Activated naive CD4-positive, alpha-beta T cell treated with anti-CD3 and anti-CD28 coated beads for 36 hours (primary cell): Measurements from ENCODE around the gene CDK5RAP2. TPM values are rescaled to one million over a fixed set of nuclear protein-coding genes. Genes with fewer than 3 reads are reported as not detected.

Experiments used
- CTCF ChIA-PET: fragments of 350-600 bp; sonication (Branson Sonifier 250); formaldehyde crosslinking; loops from one replicate; lab custom pipeline; 2021; ENCODE audit warnings: antibody characterized with exemption; lab: Charles Lee
- DNase-seq: peaks from one replicate; pipeline ENCODE4 v3.0.0-alpha.2; 2020
- H3K27ac Mint-ChIP-seq: one replicate; pipeline ENCODE4 v1.8.0; 2021; ENCODE audit warnings: mild to moderate bottlenecking, mixed read lengths
- H3K27me3 Mint-ChIP-seq: one replicate; pipeline ENCODE4 v1.8.0; 2021; ENCODE audit warnings: low read depth, mixed read lengths
- H3K36me3 Mint-ChIP-seq: one replicate; pipeline ENCODE4 v1.8.0; 2021; ENCODE audit warnings: low read depth, mixed read lengths
- H3K4me1 Mint-ChIP-seq: one replicate; pipeline ENCODE4 v1.8.0; 2021; ENCODE audit warnings: low read depth, mixed read lengths
- H3K4me3 Mint-ChIP-seq: one replicate; pipeline ENCODE4 v1.8.0; 2021; ENCODE audit warnings: mild to moderate bottlenecking, moderate library complexity, mixed read lengths
- H3K9me3 Mint-ChIP-seq: one replicate; pipeline ENCODE4 v1.8.0; 2021; ENCODE audit warnings: mixed read lengths
- intact Hi-C: fragments of 100-400 bp; cut with micrococcal nuclease; formaldehyde crosslinking; loops from one replicate; pipeline ENCODE4 v1.15.1; 2023
- total RNA-seq, 2 experiments: library from RNA; stranded (reverse); gene quantifications; one replicate each; pipeline ENCODE4 v1.2.3, GENCODE V29; 2021

Gene CDK5RAP2
- total RNA-seq, 2 experiments from 2014 or later: 92.7 to 99.7 TPM

- CTCF ChIA-PET: no interaction called here
- H3K9me3 Mint-ChIP-seq: peaks cover 5% of the 10 kb centered on the region
Observed at GRCh38 chr9:120360510-120360909, 219.5 kb downstream of the CDK5RAP2 start.

DNA sequence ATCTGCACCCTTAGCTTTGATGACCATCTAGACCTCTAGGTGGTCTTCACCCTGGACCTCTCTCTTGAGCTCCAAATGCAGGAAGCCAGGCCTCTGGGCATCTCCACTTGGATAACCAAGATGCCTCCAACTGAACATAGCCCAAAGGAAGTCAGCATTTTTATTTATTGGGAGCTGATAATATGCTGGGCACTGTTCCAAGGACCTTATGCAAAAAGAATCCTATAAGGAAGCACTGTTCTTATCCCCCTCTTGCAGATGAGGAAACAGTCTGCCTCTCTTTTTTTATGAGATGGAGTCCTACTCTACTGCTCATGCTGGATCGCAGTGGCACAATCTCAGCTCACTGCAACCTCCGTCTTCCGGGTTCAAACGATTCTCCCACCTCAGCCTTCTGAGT is 219.9 kb downstream of the CDK5RAP2 start:
- H3K36me3 Mint-ChIP-seq: peaks cover under 1% of the 10 kb centered on the region
- H3K4me3 Mint-ChIP-seq: no peak overlapping the region

More at GRCh38 chr9:120360510-120360909, 219.5 kb downstream of the CDK5RAP2 start:
- DNase-seq: no peak
- Mint-ChIP-seq H3K36me3 (peaks cover 2% of the 10 kb centered on the region), H3K4me1 (no peaks in the 10 kb centered on the region), H3K27ac (no peak overlapping the region), H3K27me3 (peaks cover 2% of the 10 kb centered on the region), H3K4me3 (no peak overlapping the region)
- intact Hi-C loops: no loop called here

DNA sequence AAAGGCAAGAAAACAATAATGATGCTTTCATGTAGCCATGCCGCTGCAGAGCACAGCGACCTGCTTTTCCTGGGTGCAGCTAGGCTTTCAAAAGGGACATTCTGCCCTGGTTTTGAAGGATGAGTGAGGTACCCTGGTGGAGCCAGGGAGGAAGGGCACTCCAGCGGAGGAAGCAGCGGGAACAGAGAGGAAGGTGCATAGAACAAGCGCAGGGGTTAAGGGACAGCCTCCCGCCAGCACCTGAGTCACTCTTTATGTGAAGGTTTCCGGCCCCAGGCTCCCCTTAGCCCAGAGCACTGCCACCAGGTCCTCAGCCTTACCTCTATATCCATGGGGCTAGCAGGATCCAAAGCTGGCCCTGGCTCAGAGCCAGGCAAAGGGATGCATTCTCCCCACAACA is 221.1 kb downstream of the CDK5RAP2 start:
- intact Hi-C loops: no loop called here
- no peaks in the 10 kb centered on the region for H3K4me1 Mint-ChIP-seq
- no peaks in the 10 kb centered on the region for H3K27me3 Mint-ChIP-seq
- H3K36me3 Mint-ChIP-seq: no peaks in the 10 kb centered on the region
- CTCF ChIA-PET: no interaction called here
- H3K4me3 Mint-ChIP-seq: no peak overlapping the region
- no peak overlapping the region for H3K27ac Mint-ChIP-seq
- peaks cover 1% of the 10 kb centered on the region for H3K9me3 Mint-ChIP-seq
- no peak for DNase-seq

More for the DNA sequence above, 219.9 kb downstream of the CDK5RAP2 start:
- CTCF ChIA-PET: no interaction called here
- Mint-ChIP-seq H3K27ac (no peak overlapping the region), H3K4me1 (no peaks in the 10 kb centered on the region), H3K27me3 (peaks cover 2% of the 10 kb centered on the region), H3K9me3 (peaks cover 3% of the 10 kb centered on the region)
- no peak for DNase-seq
- intact Hi-C loops: no loop called here

DNA sequence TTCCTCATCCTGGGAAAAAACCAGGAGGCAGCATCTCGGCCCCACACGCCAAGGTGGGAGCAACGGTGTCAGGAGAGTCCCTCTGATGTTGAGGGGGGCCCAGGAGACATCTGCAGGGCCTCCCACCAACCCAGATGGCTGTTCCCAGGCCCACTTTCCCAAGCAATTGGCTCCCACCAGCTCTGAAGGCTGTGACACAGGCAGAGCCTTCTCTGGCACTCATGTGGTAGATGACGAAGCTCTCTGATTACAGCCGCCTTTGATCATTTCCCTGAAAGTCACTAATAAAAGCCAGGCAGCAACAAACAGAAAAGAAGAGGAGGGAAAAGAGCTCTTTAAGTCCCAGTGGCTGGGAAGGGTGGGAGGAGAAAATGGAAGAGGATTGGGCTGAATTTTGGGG is 226.5 kb downstream of the CDK5RAP2 start:
- no peak overlapping the region for H3K27ac Mint-ChIP-seq
- no peaks in the 10 kb centered on the region for H3K36me3 Mint-ChIP-seq
- H3K27me3 Mint-ChIP-seq: no peaks in the 10 kb centered on the region
- intact Hi-C loops: no loop called here
- no peak for DNase-seq
- CTCF ChIA-PET: no interaction called here
- H3K9me3 Mint-ChIP-seq: peaks cover 1% of the 10 kb centered on the region
- no peak overlapping the region for H3K4me3 Mint-ChIP-seq
- H3K4me1 Mint-ChIP-seq: no peaks in the 10 kb centered on the region

- intact Hi-C loops: no loop called here
Observed at GRCh38 chr9:120351106-120351505, 228.9 kb downstream of the CDK5RAP2 start.

GRCh38 chr9:120350596-120350995 is 229.4 kb downstream of the CDK5RAP2 start:
- Mint-ChIP-seq H3K36me3 (no peaks in the 10 kb centered on the region), H3K9me3 (no peaks in the 10 kb centered on the region), H3K4me3 (no peak overlapping the region), H3K27me3 (no peaks in the 10 kb centered on the region), H3K27ac (no peak overlapping the region), H3K4me1 (no peaks in the 10 kb centered on the region)
- CTCF ChIA-PET: no interaction called here
- DNase-seq: no peak
- intact Hi-C loops: no loop called here

More at GRCh38 chr9:120351106-120351505, 228.9 kb downstream of the CDK5RAP2 start:
- H3K27me3 Mint-ChIP-seq: no peaks in the 10 kb centered on the region
- no peaks in the 10 kb centered on the region for H3K4me1 Mint-ChIP-seq
- DNase-seq: no peak
- no peaks in the 10 kb centered on the region for H3K9me3 Mint-ChIP-seq
- no peak overlapping the region for H3K4me3 Mint-ChIP-seq
- CTCF ChIA-PET: no interaction called here
- H3K27ac Mint-ChIP-seq: no peak overlapping the region
- H3K36me3 Mint-ChIP-seq: no peaks in the 10 kb centered on the region

DNA sequence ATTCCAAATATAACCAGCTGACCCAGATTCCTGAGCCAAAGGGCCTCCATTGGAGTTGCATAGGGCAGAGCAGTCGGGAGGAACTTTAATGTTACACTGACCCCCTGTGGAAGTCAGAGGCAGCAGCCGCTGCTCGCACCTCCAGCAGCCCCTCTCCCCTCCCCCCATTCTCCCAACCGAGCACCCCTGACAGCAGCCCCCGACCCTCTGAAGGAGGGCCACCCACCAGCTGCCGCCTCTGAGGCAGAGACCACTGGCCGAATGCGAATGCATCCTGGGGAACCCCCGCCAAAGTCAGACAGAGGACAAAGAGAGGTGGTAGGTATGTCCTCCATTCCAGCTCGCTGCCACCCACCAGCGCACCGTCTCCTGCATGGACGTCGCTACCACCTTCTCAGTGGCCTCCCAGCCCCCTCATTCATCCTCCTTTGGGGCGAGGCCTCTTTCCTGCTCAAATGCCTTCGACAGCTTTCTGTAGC is 231.0 kb downstream of the CDK5RAP2 start:
- intact Hi-C loops: loop anchor here (1.0 to 10.0 kb wide), 3 partner anchors 382 to 1824 kb away; no protein-coding TSS in a partner anchor
- DNase-seq: peak; percentile 38
- H3K4me1 Mint-ChIP-seq: no peaks in the 10 kb centered on the region
- CTCF ChIA-PET: no interaction called here
- no peaks in the 10 kb centered on the region for H3K27me3 Mint-ChIP-seq
- no peaks in the 10 kb centered on the region for H3K9me3 Mint-ChIP-seq
- H3K27ac Mint-ChIP-seq: no peak overlapping the region
- no peaks in the 10 kb centered on the region for H3K36me3 Mint-ChIP-seq
- no peak overlapping the region for H3K4me3 Mint-ChIP-seq

- Mint-ChIP-seq H3K9me3 (no peaks in the 10 kb centered on the region), H3K27ac (no peak overlapping the region), H3K4me3 (no peak overlapping the region), H3K27me3 (no peaks in the 10 kb centered on the region), H3K4me1 (no peaks in the 10 kb centered on the region), H3K36me3 (no peaks in the 10 kb centered on the region)
- no peak for DNase-seq
- intact Hi-C loops: loop anchor here (5.0 to 10.0 kb wide), 2 partner anchors 378 to 1821 kb away; no protein-coding TSS in a partner anchor
- CTCF ChIA-PET: no interaction called here
Observed at GRCh38 chr9:120345379-120345778, 234.6 kb downstream of the CDK5RAP2 start.

DNA sequence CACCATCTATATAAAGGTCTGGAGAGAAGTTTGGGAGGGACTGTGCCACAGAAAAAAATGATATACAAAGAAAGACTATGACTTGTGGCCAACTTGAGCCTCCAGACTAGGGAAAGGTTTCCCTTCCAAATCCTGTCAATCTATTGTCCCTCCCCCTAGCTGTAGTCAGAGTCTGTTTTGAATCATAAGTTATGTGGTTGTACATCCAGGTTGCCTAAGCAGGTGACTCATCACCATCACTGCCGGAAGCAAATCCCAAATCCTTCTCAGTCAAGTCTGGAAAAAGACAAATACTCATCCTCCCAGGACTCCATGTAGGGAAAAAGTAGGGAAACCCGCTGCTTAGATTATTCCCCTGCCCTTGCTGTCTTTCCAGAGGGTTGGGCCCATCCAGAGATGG is 235.7 kb downstream of the CDK5RAP2 start:
- Mint-ChIP-seq H3K36me3 (no peaks in the 10 kb centered on the region), H3K27me3 (no peaks in the 10 kb centered on the region), H3K4me1 (no peaks in the 10 kb centered on the region), H3K27ac (no peak overlapping the region), H3K4me3 (no peak overlapping the region), H3K9me3 (no peaks in the 10 kb centered on the region)
- DNase-seq: no peak
- CTCF ChIA-PET: no interaction called here
- intact Hi-C loops: loop anchor here (5.0 to 10.0 kb wide), 2 partner anchors 248 to 1819 kb away; no protein-coding TSS in a partner anchor

- no peaks in the 10 kb centered on the region for H3K9me3 Mint-ChIP-seq
- no peak overlapping the region for H3K27ac Mint-ChIP-seq
- no peak for DNase-seq
- H3K27me3 Mint-ChIP-seq: peaks cover 4% of the 10 kb centered on the region
- H3K36me3 Mint-ChIP-seq: no peaks in the 10 kb centered on the region
- CTCF ChIA-PET: no interaction called here
- no peak overlapping the region for H3K4me3 Mint-ChIP-seq
- H3K4me1 Mint-ChIP-seq: no peaks in the 10 kb centered on the region
- intact Hi-C loops: loop anchor here (5.0 to 10.0 kb wide), 2 partner anchors 249 to 1819 kb away; no protein-coding TSS in a partner anchor
Observed at GRCh38 chr9:120343416-120343815, 236.6 kb downstream of the CDK5RAP2 start.

Other genes starting within 250 kb of the CDK5RAP2 start
- gene MEGF9, start 134.3 kb upstream of the CDK5RAP2 start, total RNA-seq: 1 to 10 TPM; 3.8 TPM
- 10 to 100 TPM; 60.8 to 64.4 TPM for gene FBXW2, start 213.2 kb upstream of the CDK5RAP2 start, total RNA-seq